GM19043 (cell line): ENCODE results near the gene KATNB1.
"Not testable (repeated sequence)": the region's sequence is repeated elsewhere in the genome, so short reads cannot be mapped to it uniquely, and the experiment has no call there.

ENCODE experiments used
- ATAC-seq: cut with Tn5 transposase; IDR thresholded peaks from one replicate; pipeline ENCODE4 v1.9.1; 2021; ENCODE audit warnings: low read depth; ENCODE audit not compliant: unreplicated experiment

The KATNB1 gene

GRCh38 chr16:57786632-57787518, 51.3 kb downstream of the KATNB1 start:
- no peak for ATAC-seq

GRCh38 chr16:57787519-57787905, 51.9 kb downstream of the KATNB1 start:
- no peak for ATAC-seq

- no peak for ATAC-seq
Measured at GRCh38 chr16:57788252-57788841, 52.8 kb downstream of the KATNB1 start.

GRCh38 chr16:57788951-57789350, 53.4 kb downstream of the KATNB1 start:
- ATAC-seq, result no peak

GRCh38 chr16:57791195-57791892, 55.8 kb downstream of the KATNB1 start:
- no peak for ATAC-seq

GRCh38 chr16:57791893-57792461, 56.4 kb downstream of the KATNB1 start:
- no peak for ATAC-seq

- ATAC-seq, result no peak
Measured at GRCh38 chr16:57794849-57795430, 59.4 kb downstream of the KATNB1 start.

- no peak for ATAC-seq
Measured at GRCh38 chr16:57795431-57795878, 59.9 kb downstream of the KATNB1 start.

- ATAC-seq, result not testable (repeated sequence)
Measured at GRCh38 chr16:57796014-57796413, 60.4 kb downstream of the KATNB1 start.

GRCh38 chr16:57797216-57797525, 61.6 kb downstream of the KATNB1 start:
- ATAC-seq, result no peak

GRCh38 chr16:57797526-57798266, 62.1 kb downstream of the KATNB1 start:
- ATAC-seq, result no peak

GRCh38 chr16:57798267-57798810, 62.8 kb downstream of the KATNB1 start:
- no peak for ATAC-seq

GRCh38 chr16:57798953-57799599, 63.5 kb downstream of the KATNB1 start:
- no peak for ATAC-seq

GRCh38 chr16:57799600-57800199, 64.1 kb downstream of the KATNB1 start:
- no peak for ATAC-seq

GRCh38 chr16:57800200-57801097, 64.9 kb downstream of the KATNB1 start:
- no peak for ATAC-seq

GRCh38 chr16:57801098-57801808, 65.7 kb downstream of the KATNB1 start:
- ATAC-seq, result no peak

GRCh38 chr16:57801809-57802340, 66.3 kb downstream of the KATNB1 start:
- ATAC-seq, result no peak
